HEK293 (cell line): ENCODE results near the gene CYP2E1.

Experiments
- CTCF ChIP-seq: fragments of 450-650 bp; formaldehyde crosslinking; IDR thresholded peaks from 2 replicates; pipeline ENCODE4 v1.5.1; 2016; ENCODE audit warnings: missing biosample characterization, missing genetic modification characterization
- ZNF350 ChIP-seq: fragments of 450-650 bp; formaldehyde crosslinking; IDR thresholded peaks from 2 replicates; pipeline ENCODE4 v1.5.0; 2017; ENCODE audit warnings: missing biosample characterization, mild to moderate bottlenecking, missing genetic modification characterization
- ZNF660 ChIP-seq: fragments of 450-650 bp; IDR thresholded peaks from 2 replicates; pipeline ENCODE4 v1.5.1; 2018; ENCODE audit warnings: missing biosample characterization, mild to moderate bottlenecking, missing genetic modification characterization
- TF ChIP-seq, protein P1 (sequence below): fragments of 450-650 bp; formaldehyde crosslinking; IDR thresholded peaks from 2 replicates; pipeline ENCODE4 v1.5.1; 2016; ENCODE audit warnings: missing biosample characterization, missing genetic modification characterization, low read depth

- no peak for TF ChIP-seq CTCF (tag by site-specific recombination)
- no peak for TF ChIP-seq ZNF350 (tag by site-specific recombination)
- no peak for TF ChIP-seq ZNF660 (tag by site-specific recombination)
- TF ChIP-seq, protein P1, sequence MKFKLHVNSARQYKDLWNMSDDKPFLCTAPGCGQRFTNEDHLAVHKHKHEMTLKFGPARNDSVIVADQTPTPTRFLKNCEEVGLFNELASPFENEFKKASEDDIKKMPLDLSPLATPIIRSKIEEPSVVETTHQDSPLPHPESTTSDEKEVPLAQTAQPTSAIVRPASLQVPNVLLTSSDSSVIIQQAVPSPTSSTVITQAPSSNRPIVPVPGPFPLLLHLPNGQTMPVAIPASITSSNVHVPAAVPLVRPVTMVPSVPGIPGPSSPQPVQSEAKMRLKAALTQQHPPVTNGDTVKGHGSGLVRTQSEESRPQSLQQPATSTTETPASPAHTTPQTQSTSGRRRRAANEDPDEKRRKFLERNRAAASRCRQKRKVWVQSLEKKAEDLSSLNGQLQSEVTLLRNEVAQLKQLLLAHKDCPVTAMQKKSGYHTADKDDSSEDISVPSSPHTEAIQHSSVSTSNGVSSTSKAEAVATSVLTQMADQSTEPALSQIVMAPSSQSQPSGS (tag by site-specific recombination): no peak
Observed at GRCh38 chr10:133511408-133511807, 15.8 kb upstream of the CYP2E1 start.
